Cerebellar cortex (tissue), 1 donor: ENCODE measurements around the gene MYRF.

Experiments used
- DNase-seq: peaks from one replicate; pipeline ENCODE4 v3.0.0-alpha.2; 2015; ENCODE audit warnings: low spot score

The MYRF gene

GRCh38 chr11:61776561-61777075 is 24.2 kb downstream of the MYRF start:
- DNase-seq = peak; percentile 56

- DNase-seq = no peak
Observed at GRCh38 chr11:61777234-61778090, 25.0 kb downstream of the MYRF start.

- no peak for DNase-seq
Observed at GRCh38 chr11:61778357-61778886, 26.0 kb downstream of the MYRF start.

- DNase-seq = no peak
Observed at GRCh38 chr11:61778920-61779650, 26.6 kb downstream of the MYRF start.

GRCh38 chr11:61779666-61780525 is 27.5 kb downstream of the MYRF start:
- no peak for DNase-seq

GRCh38 chr11:61780581-61781162 is 28.2 kb downstream of the MYRF start:
- DNase-seq = no peak

GRCh38 chr11:61781585-61781984 is 29.1 kb downstream of the MYRF start:
- DNase-seq = no peak

GRCh38 chr11:61782299-61782698 is 29.9 kb downstream of the MYRF start:
- DNase-seq = no peak

- DNase-seq = no peak
Observed at GRCh38 chr11:61782841-61783240, 30.4 kb downstream of the MYRF start.

- DNase-seq = no peak
Observed at GRCh38 chr11:61783717-61784505, 31.5 kb downstream of the MYRF start.

GRCh38 chr11:61784506-61784805 is 32.0 kb downstream of the MYRF start:
- no peak for DNase-seq

- DNase-seq = no peak
Observed at GRCh38 chr11:61785837-61786402, 33.5 kb downstream of the MYRF start.

- peak; percentile 68 for DNase-seq
Observed at GRCh38 chr11:61787928-61788491, 35.6 kb downstream of the MYRF start.

GRCh38 chr11:61791737-61792309 is 39.4 kb downstream of the MYRF start:
- DNase-seq = peak; percentile 73

- DNase-seq = peak; percentile 95
Observed at GRCh38 chr11:61792310-61793082, 40.1 kb downstream of the MYRF start, which contains the start of the genes FEN1 and TMEM258. FEN1 (plus strand) TSS chr11:61792911; CDS start chr11:61795362, 2,451 bp downstream. TMEM258 (minus strand) TSS chr11:61792599; CDS start chr11:61792558, 41 bp downstream.

- peak; percentile 20 for DNase-seq
Observed at GRCh38 chr11:61793083-61793828, 40.8 kb downstream of the MYRF start.

- no peak for DNase-seq
Observed at GRCh38 chr11:61793829-61794204, 41.4 kb downstream of the MYRF start.

- no peak for DNase-seq
Observed at GRCh38 chr11:61794579-61794978, 42.1 kb downstream of the MYRF start.
